Transverse colon (tissue), 4 donors: ENCODE measurements around the gene TPK1.

ENCODE experiments used
- CTCF ChIP-seq, 5 experiments: fragments of 200-600 bp in 3 of 5; fragments of 450-650 bp in 2 of 5; sonication (generic) in 3 of 5; IDR thresholded peaks; 1 replicate in 2 of 5; 2 replicates in 3 of 5; pipeline ENCODE4 v1.5.1; 2016 to 2017; ENCODE audit warnings: antibody characterized with exemption in 5 of 5, inconsistent platforms in 3 of 5, mild to moderate bottlenecking in 2 of 5, moderate library complexity in 1 of 5
- EP300 ChIP-seq: sonication (generic); formaldehyde crosslinking; IDR thresholded peaks from one replicate; pipeline ENCODE4 v1.6.1; 2017; ENCODE audit warnings: antibody characterized with exemption, low read depth
- POLR2A ChIP-seq: fragments of 450-650 bp; IDR thresholded peaks from one replicate; pipeline ENCODE4 v1.6.1; 2016; ENCODE audit warnings: antibody characterized with exemption, mild to moderate bottlenecking, moderate library complexity
- POLR2AphosphoS5 ChIP-seq, 3 donors: sonication (generic); formaldehyde crosslinking; IDR thresholded peaks; one replicate each; pipeline ENCODE4 v1.6.1; 2016; ENCODE audit warnings: antibody characterized with exemption in 3 of 3

- TF ChIP-seq CTCF (IDR thresholded peaks at IDR 0.05) (no peak), POLR2A (no peak), POLR2AphosphoS5 (IDR thresholded peaks at IDR 0.05) (no peak), EP300 (no peak)
Measured at GRCh38 chr7:144415858-144416257, 420.0 kb downstream of the TPK1 start.
